Suppressor macrophage (primary cell): ENCODE measurements around the gene DPF1.

Source experiments
- DNase-seq, 4 experiments: peaks; one replicate each; pipeline ENCODE4 v3.0.0-alpha.2; 2020 to 2022

DPF1 gene

DNA sequence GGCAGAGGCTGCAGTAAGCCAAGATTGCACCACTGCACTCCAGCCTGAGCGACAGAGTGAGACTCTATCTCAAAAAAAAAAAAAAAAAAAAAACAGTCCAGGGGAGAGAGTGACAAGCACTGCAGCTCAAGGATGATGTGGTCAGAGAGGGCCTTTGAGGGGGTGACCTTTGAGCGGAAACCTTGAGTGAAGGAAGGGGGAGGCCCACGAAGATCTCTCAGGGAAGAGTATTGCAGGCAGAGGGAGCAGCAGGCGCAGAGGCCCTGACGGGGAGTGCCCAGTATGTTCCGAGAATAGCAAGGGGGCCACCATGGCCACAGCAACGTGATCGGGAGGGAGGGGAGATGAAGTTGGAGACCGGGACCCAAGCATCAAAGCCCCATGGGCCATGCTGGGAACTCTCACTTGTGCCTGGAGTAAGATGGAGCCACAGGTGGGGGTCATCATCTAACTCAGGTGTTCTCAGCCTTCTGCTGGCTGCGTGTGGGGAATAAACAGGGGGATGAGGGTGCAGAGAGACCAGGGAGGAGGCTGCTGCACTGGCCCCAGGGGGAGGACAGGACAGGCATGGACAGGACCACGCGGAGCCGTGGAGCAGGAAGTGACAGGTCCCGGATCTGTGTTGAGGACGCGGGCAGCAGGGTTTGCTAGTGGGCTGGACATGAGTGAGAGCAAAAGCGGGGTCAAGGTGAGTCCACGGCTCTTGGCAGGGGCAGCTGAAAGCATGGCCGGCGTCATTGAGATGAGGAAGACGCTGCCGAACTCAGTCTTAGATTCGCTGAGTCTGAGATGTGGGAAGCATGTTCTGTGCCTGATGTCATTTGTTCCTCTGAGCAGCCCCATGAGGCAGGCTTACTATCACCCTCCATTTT lies 60.4 kb downstream of the DPF1 start:
- no peak for DNase-seq

DNA sequence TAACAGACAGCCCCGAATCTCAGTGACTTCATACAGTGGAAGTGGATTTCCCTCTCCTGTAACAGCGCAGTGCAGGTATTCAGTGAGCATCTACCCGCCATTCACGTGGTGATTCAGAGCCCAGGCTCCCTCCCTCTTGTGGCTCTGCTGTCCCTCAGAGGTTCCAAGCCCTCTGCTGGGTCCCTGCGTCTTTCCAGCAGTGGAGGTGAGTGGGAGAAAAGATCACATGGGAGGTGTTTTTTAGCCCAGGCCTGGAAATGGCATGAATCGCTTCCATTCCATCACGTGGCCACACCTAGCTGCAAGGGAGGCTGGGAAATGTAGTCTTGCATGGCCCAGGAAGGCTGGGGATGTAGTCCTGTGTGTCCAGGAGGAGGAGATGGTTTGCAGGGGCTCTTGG lies 61.4 kb downstream of the DPF1 start:
- DNase-seq = no peak

DNA sequence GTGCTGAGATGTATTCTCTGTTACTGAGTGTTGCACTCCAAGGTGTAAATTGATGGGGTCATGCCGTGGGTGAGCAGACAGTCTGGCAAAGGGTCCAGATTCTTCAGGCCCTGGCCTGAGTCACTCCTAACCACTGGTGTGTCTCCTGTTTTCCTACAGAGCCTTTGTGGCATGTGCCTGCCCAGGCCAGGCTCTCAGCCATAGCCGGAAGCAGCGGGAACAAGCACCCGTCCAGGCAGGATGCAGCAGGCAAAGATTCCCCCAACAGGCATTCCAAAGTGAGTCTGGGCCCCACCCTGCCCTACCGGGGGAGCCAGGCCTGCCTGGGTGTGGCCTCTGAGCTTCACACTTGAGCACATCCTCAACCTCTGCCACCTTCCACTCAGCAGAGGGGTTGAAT lies 61.9 kb downstream of the DPF1 start:
- DNase-seq = no peak
